T-helper 17 cell (primary cell): ENCODE data around the gene MTERF4. TPM values are rescaled to one million over a fixed set of nuclear protein-coding genes. Genes with fewer than 3 reads are reported as not detected.
"Not testable (repeated sequence)": the region's sequence is repeated elsewhere in the genome, so short reads cannot be mapped to it uniquely, and the experiment has no call there.

ENCODE experiments used
- ATAC-seq: fragments of 150-1000 bp; cut with Tn5 transposase; 2 replicates; pipeline ENCODE4 v1.10.0; 2021; ENCODE audit warnings: mild to moderate bottlenecking, moderate library complexity
- DNase-seq, 3 donors: peaks; one replicate each; pipeline versions ENCODE4 v3.0.0 to v3.0.0-alpha.2; 2020 to 2021
- H3K9me3 ChIP-seq: one replicate; pipeline ENCODE4 v1.7.0; 2013; ENCODE audit warnings: low read length, mild to moderate bottlenecking; ENCODE audit not compliant: control insufficient read depth, poor library complexity, severe bottlenecking
- H3K27ac Mint-ChIP-seq: one replicate; pipeline ENCODE4 v1.8.0; 2022; ENCODE audit warnings: mild to moderate bottlenecking, moderate library complexity, mixed read lengths
- H3K27me3 Mint-ChIP-seq: one replicate; pipeline ENCODE4 v1.8.0; 2022; ENCODE audit warnings: mixed read lengths
- H3K36me3 Mint-ChIP-seq: one replicate; pipeline ENCODE4 v1.8.0; 2022; ENCODE audit warnings: low read depth, mixed read lengths
- H3K4me1 Mint-ChIP-seq: one replicate; pipeline ENCODE4 v1.8.0; 2022; ENCODE audit warnings: mild to moderate bottlenecking, mixed read lengths
- H3K4me3 Mint-ChIP-seq: one replicate; pipeline ENCODE4 v1.8.0; 2022; ENCODE audit warnings: mild to moderate bottlenecking, moderate library complexity, mixed read lengths
- total RNA-seq, 4 donors: library from RNA in 2 of 4; stranded (reverse) in 2 of 4; gene quantifications; one replicate each; pipeline ENCODE4 v1.2.3 and lab custom pipeline; 2022 to 2026

Gene MTERF4
- total RNA-seq, 2 donors from 2014 or later: 66.7 to 82.9 TPM

DNA sequence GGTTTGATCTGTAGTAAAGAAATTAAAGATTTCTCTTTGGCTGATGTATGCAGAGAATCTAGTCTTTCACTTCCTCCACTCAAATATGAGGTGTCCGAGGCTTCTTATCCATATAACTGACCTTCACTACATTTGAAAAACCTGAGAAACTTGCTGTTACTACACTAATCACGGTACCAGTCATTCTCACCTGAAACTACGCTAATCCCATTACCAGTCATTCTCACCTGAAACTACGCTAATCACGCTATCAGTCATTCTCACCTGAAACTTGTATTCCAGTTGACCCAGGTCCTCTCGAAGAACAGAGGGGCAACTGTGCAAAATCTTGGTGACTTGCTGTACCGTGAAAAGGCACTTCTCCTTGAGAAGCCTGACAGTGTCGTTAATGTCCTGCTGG lies 5.1 kb downstream of the MTERF4 start:
- peaks cover 35% of the 10 kb centered on the region for H3K4me1 Mint-ChIP-seq
- H3K36me3 Mint-ChIP-seq: peaks cover 9% of the 10 kb centered on the region
- H3K4me3 Mint-ChIP-seq: no peak overlapping the region
- ATAC-seq: no peak
- DNase-seq: no peak
- peak overlapping the region; percentile 95 for H3K27ac Mint-ChIP-seq
- H3K27me3 Mint-ChIP-seq: no peaks in the 10 kb centered on the region
- H3K9me3 ChIP-seq: no peaks in the 10 kb centered on the region

DNA sequence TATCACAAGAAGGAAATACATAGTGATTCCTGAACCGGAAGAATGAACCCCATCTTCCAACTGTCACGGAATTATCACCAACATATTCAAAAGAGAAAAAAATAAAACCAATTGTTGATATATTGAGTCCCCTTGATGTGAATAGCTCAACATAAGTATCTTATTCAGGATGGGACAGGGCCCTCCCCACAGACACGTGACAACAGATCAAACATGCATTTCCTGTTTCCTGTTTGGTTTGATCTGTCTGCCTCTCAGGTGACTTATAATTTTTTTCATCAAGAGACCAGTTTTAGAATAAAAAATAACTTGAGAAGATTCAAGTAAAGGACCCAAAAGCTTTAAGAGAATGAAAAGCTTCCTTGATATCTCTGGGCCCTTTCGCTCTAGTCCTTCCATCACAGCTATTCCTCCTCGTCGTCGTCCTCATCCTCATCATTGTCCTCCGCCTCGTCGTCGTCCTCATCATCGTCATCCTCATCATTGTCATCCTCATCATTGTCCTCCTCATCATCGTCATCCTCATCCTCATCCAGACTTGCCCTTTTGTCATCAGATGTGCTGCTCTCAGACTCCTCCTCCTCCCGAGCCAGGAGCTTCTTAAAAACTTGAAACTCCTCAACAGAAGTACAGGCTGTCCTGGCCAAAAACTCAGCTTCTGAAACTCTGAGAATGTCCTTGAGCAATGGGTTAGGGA lies 6.3 kb downstream of the MTERF4 start:
- ATAC-seq (peak; percentile 98), DNase-seq (peak in 1 of 3 donors; percentile 45)
- peak overlapping the region; percentile 95 for H3K27ac Mint-ChIP-seq
- H3K9me3 ChIP-seq: no peaks in the 10 kb centered on the region
- peaks cover 38% of the 10 kb centered on the region for H3K4me1 Mint-ChIP-seq
- peak overlapping the region; percentile 72 for H3K4me3 Mint-ChIP-seq
- no peaks in the 10 kb centered on the region for H3K27me3 Mint-ChIP-seq
- H3K36me3 Mint-ChIP-seq: peaks cover 11% of the 10 kb centered on the region

DNA sequence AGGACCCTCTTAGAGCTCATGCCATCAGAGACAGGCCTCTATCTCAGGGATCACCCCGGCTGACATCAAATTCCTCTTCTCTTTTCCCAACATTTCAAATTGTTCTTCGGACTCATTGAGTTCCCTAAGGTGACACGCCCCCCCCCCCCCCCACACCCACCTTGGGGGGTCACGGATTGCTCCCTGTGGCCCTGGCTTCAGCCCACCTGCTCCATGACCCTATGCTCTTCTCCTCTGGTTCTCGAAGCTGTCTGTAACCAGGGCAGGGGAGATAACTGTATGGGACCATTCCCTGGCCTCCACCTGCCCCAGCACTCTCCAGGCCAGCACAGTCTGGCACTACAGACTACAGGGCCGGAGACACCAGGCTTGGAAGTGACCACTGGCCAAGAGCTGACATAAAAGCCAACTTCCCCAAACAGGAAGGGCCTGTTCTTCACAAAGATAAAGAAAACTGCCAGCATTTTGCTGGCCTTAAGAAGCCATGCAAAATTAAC lies 7.1 kb downstream of the MTERF4 start:
- Mint-ChIP-seq H3K27me3 (no peaks in the 10 kb centered on the region), H3K27ac (peak overlapping the region; percentile 95), H3K4me1 (peaks cover 36% of the 10 kb centered on the region), H3K36me3 (peaks cover 11% of the 10 kb centered on the region), H3K4me3 (no peak overlapping the region)
- no peaks in the 10 kb centered on the region for H3K9me3 ChIP-seq
- DNase-seq (no peak), ATAC-seq (no peak)

DNA sequence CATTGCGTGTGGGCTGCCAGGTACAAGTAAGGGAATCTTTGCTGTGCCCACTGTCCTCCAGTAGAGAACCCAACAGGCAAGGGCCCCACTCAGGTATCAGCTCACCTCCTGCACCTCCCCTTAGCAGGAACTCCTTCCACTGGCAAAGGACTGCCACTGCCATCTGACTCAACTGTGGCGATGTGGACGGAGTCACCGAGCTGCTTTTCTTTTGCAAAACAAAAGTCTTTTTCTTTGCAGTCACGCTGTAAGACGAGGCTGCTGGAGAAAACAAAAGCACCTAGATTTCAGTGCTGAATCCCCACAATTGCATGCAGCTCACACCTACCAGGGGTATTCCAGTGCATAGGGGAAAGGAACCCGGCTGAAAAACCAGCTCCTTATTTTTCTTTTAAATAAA lies 7.9 kb downstream of the MTERF4 start:
- H3K4me1 Mint-ChIP-seq: peaks cover 30% of the 10 kb centered on the region
- ATAC-seq: no peak
- peak overlapping the region; percentile 95 for H3K27ac Mint-ChIP-seq
- no peaks in the 10 kb centered on the region for H3K27me3 Mint-ChIP-seq
- H3K36me3 Mint-ChIP-seq: peaks cover 11% of the 10 kb centered on the region
- no peak overlapping the region for H3K4me3 Mint-ChIP-seq
- H3K9me3 ChIP-seq: no peaks in the 10 kb centered on the region
- no peak for DNase-seq

DNA sequence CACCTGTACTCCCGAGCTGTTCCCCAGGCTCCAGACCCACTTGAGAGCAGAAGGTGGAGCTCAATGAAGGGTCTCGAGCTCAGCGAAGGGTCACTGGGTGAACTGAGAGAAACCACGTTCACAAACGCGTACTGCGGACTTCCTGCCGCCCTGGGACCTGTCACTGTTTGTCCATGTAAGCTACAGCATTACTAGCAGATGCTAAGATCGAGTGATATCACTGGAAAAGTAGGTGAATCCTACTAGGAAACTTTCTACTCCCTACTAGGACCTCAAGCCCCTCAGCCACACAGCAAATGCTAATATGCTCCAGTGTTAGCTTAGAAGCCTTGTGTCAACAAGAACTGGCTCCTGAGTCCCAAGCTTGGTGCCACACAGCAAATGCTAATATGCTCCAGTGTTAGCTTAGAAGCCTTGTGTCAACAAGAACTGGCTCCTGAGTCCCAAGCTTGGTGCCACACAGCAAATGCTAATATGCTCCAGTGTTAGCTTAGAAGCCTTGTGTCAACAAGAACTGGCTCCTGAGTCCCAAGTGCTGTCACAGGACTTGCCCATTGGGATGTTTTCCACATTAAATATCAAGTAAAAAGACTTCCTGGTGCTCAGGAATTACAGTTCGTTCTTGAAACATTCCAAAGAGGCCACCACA lies 8.8 kb downstream of the MTERF4 start:
- not testable (repeated sequence) for H3K27me3 Mint-ChIP-seq, DNase-seq, H3K4me3 Mint-ChIP-seq, H3K27ac Mint-ChIP-seq, ATAC-seq, H3K9me3 ChIP-seq, H3K36me3 Mint-ChIP-seq
- H3K4me1 Mint-ChIP-seq: peaks cover 28% of the 10 kb centered on the region

DNA sequence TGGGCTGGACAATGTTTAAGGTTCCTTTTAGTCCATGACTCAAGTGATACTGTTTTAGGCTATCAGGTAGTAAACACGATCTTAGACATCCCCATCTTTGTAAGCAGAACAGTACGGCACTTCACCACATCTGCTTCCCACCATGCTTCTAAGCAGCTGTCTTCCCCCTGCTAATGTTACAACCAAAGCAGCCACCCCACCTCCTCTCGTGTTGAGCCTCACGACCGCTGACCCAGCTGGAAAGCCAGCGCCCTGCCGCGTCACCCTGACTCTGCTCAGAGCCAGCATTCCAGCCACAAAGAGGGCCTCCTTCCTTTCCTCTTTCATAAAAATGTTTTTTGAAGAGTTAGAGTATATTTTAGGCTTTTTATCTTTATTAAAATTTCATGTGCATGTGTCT lies 9.4 kb downstream of the MTERF4 start:
- ATAC-seq: no peak
- no peak overlapping the region for H3K27ac Mint-ChIP-seq
- no peak for DNase-seq
- no peaks in the 10 kb centered on the region for H3K27me3 Mint-ChIP-seq
- no peak overlapping the region for H3K4me3 Mint-ChIP-seq
- H3K9me3 ChIP-seq: no peaks in the 10 kb centered on the region
- H3K36me3 Mint-ChIP-seq: peaks cover 8% of the 10 kb centered on the region
- H3K4me1 Mint-ChIP-seq: peaks cover 28% of the 10 kb centered on the region

DNA sequence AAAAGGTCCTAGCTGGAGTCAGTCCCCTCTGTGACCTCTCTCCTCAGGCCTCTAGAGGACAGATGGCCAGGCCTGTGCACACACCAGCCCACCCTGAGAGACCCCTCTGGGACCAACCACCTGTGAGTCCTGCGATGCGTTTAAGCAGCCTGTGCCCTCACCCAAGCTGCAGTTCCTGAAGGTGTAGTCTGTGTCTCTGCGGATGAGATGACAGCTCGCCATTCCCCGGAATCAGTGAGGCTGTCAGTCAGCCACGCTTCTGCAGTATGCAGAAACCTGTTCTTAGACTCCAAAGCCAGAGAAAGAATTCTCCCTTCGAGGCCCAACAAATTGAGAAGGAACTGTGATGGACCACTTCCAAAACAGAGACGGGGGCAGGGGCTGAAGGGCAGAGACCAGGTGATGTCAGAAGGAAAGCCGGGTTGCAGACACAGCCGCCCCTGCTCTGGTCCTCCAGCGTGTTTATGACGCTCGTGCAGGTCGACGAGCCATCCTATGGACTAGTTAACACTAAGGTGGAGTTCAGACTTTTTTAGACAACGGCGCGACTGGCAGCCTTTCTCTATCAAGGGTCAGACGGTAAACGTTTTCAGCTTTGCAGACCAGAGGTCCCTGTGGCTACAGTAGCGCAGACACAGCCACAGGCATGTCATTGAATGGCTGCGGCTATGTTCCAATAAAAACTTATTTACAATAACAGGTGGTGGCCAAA lies 10.2 kb downstream of the MTERF4 start:
- H3K9me3 ChIP-seq: no peaks in the 10 kb centered on the region
- Mint-ChIP-seq H3K4me3 (no peak overlapping the region), H3K27me3 (no peaks in the 10 kb centered on the region), H3K36me3 (peaks cover 8% of the 10 kb centered on the region), H3K4me1 (peaks cover 20% of the 10 kb centered on the region), H3K27ac (no peak overlapping the region)
- DNase-seq (no peak), ATAC-seq (no peak)

DNA sequence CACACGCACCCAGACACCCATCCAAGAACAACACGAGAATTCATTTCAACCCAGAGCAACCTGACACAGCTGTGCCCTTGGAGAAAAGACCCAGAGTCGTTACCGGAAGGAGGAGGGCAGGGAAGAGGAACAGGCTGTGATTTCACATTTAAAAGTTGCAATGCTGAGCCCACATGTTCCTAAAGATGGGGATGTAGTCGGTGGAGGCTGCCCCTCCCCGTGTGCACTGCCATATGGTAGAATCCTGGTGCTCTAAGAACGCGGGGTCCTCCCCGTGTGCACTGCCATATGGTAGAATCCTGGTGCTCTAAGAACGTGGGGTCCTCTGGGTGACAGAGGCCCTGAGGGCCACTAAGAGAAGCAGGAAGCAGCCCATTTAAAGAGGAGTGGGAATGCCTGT lies 10.9 kb downstream of the MTERF4 start:
- H3K9me3 ChIP-seq: no peaks in the 10 kb centered on the region
- Mint-ChIP-seq H3K27ac (peak overlapping the region; percentile 59), H3K36me3 (peaks cover 10% of the 10 kb centered on the region), H3K27me3 (no peaks in the 10 kb centered on the region), H3K4me1 (peaks cover 15% of the 10 kb centered on the region), H3K4me3 (no peak overlapping the region)
- DNase-seq (no peak), ATAC-seq (no peak)

DNA sequence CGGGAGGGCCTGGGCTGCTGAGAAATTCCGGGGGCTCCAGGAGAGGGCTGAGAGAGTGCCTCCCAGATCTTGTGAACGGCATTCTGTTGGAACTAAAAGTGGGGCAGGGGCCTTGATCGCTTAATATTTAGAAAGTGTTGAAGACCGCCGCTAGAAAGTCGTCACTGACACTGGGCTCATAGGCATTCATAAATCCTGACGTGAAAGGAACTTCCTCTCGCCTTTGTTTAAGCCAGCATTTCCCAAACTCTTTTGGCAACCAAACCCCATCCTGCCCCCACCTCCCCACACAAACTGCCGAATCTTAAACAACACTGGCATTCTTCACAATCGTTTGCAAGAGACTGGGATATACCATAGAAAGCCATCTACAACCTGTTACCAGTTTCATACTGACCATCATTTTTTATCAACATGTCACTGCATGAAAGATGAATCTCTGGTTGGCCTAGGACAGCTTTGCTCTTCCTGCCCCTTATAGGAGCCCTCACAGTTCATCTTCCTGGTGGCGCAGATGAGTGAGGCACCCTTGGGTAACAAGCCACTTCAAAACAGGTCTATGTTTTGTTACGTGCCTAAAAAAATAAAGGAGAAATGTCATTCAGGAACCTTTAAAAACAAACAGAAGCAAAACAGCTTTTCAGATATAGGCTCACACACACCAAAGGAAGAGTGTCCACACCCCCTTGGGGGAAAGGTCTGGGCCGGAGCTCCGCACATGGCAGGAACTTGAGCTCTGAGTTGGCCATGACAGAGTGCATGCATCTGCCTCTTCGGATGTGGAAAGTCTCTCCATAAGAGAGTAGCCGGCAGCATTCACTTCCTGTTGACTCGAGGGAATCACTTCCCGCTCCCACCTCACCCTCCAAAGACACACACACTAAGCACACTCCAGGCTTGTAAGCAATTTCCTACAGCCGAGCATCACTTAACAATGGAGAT lies 13.0 kb downstream of the MTERF4 start:
- ATAC-seq (no peak), DNase-seq (no peak)
- Mint-ChIP-seq H3K36me3 (peaks cover 9% of the 10 kb centered on the region), H3K27ac (peak overlapping the region; percentile 43), H3K27me3 (no peaks in the 10 kb centered on the region), H3K4me1 (peaks cover 5% of the 10 kb centered on the region), H3K4me3 (no peak overlapping the region)
- no peaks in the 10 kb centered on the region for H3K9me3 ChIP-seq

DNA sequence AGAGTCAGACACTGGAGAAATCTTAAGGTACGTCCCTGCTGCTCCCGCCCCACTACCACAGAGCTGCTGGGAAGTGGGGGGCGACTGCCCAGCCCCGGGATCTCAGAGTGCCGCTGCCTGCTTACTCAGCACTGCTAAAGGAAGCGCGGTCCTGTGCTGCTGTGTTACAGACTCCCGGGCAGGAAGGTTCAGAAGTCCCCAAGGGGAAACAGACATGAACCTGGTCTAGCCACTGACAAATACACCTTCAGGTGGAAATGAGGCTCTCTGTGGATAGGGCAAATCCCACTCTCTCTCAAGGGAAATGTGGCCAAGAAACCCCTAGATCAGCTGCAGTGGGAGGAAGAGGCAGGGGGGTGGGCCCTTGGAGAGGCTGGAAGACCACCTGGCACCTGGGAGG lies 13.7 kb downstream of the MTERF4 start:
- DNase-seq: no peak
- H3K9me3 ChIP-seq: no peaks in the 10 kb centered on the region
- ATAC-seq: no peak
- peaks cover 9% of the 10 kb centered on the region for H3K36me3 Mint-ChIP-seq
- no peaks in the 10 kb centered on the region for H3K27me3 Mint-ChIP-seq
- peaks cover 5% of the 10 kb centered on the region for H3K4me1 Mint-ChIP-seq
- H3K27ac Mint-ChIP-seq: peak overlapping the region; percentile 43
- H3K4me3 Mint-ChIP-seq: no peak overlapping the region

DNA sequence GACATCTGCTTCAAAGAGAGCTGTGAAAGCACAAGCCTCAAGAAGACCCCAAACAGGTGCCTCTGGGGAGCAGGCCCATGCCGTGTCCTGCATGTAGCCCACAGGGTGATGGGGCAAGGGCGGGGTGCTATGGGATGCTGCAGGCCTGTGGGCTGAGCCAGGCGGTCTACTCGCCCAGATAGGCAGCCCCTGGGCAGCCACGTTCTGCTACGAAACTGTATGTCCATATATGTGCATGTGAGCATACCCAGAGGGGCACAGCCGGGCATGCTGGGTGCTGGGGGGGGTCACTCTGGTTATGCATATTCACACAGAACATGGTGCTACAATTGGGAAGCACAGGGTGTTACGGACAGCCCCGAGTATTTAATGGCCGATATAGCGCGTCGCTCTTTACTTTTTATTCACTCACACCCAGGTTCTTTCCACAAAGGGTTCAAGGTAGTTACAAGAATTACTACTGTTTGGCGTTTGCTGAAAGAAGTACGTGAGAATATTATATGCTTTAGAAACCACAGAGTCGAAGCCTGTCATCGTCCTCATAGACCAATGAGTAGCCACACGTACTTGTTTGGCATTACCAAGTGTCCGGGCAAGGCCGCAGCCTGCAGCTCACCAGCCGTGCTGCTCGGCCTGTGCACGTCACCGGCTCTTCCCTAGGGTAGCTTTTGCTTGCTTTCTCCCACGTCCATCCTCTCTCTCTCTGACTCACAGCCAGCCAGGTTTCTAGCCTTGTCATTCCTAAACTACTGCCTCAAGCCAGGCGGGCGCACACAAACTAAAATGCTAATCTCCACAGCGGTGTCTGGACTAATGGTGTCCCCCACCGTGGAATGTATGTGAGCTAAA lies 14.4 kb downstream of the MTERF4 start:
- H3K27me3 Mint-ChIP-seq: no peaks in the 10 kb centered on the region
- ATAC-seq (no peak), DNase-seq (no peak)
- H3K36me3 Mint-ChIP-seq: peaks cover 9% of the 10 kb centered on the region
- H3K9me3 ChIP-seq: no peaks in the 10 kb centered on the region
- peak overlapping the region; percentile 33 for H3K4me3 Mint-ChIP-seq
- H3K4me1 Mint-ChIP-seq: peaks cover 12% of the 10 kb centered on the region
- peak overlapping the region; percentile 43 for H3K27ac Mint-ChIP-seq

DNA sequence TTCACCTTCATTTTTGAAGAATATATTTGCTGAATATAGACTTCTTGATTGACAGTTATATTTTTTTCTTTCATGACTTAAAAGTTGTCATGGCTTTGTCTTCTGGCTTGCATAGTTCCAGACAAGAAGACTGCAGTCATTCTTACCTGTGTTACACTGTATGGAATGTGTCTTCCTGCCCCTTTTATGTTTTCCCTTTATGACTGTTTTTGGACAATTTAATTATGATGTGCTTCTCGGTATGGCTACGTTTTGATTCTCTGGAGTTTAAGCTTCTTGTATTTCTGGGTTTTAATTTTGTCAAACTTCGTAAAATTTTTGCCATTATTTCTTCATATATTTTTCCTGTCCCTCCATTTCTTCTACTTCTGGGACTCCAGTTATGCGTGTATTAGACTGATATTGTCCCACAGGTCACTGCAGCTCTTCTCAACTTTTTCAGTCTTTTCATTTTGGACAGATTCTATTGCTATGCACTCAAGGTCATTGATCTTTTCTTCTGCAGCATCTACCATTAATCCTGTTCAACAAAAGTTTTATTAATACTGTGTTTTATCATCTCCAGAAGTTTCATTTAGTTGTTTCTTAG lies 17.1 kb downstream of the MTERF4 start:
- no peaks in the 10 kb centered on the region for H3K27me3 Mint-ChIP-seq
- H3K36me3 Mint-ChIP-seq: peaks cover 5% of the 10 kb centered on the region
- DNase-seq (no peak), ATAC-seq (no peak)
- peaks cover 13% of the 10 kb centered on the region for H3K4me1 Mint-ChIP-seq
- no peaks in the 10 kb centered on the region for H3K9me3 ChIP-seq
- H3K27ac Mint-ChIP-seq: peak overlapping the region; percentile 79
- no peak overlapping the region for H3K4me3 Mint-ChIP-seq
